Measurements from ENCODE around the gene FRZB. TPM values are rescaled to one million over a fixed set of nuclear protein-coding genes. Genes with fewer than 3 reads are reported as not detected.

FRZB gene
- total RNA-seq, 1 experiment from 2014 or later = 0.21 TPM

DNA sequence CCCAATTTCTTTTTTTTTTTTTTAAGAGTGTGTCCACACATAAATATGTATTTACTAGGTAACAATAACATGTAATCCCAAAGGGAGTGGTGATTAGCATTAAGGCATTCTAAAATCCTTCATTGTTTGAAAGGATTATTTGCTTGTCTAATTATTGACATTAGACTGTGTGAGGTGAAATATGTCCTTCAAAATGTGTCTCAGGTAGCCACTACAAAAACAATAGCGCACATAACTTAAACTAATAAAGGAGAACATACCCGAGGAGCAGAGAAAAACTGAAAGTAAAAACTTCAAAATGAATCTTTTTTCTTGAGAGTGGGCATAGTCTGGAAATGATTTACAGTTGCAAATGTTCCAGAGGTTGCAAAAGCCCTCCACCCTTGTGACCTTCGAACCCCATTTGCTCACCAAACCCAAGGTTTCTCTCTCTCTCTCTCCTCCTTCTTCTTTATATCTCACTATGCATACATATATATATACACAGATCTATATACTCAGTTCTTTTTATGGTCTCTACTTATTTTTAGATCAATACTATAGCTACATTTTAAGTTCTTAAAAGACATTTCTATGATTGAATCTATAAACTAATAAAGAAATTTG lies 24.4 kb upstream of the FRZB start:
- no TSS peak for BruUV-seq (replicated peaks)
- H3K9me3 Mint-ChIP-seq (ENCODE audit: low read depth, unreplicated experiment) = no peaks in the 10 kb centered on the region
- TF ChIP-seq, protein P1, sequence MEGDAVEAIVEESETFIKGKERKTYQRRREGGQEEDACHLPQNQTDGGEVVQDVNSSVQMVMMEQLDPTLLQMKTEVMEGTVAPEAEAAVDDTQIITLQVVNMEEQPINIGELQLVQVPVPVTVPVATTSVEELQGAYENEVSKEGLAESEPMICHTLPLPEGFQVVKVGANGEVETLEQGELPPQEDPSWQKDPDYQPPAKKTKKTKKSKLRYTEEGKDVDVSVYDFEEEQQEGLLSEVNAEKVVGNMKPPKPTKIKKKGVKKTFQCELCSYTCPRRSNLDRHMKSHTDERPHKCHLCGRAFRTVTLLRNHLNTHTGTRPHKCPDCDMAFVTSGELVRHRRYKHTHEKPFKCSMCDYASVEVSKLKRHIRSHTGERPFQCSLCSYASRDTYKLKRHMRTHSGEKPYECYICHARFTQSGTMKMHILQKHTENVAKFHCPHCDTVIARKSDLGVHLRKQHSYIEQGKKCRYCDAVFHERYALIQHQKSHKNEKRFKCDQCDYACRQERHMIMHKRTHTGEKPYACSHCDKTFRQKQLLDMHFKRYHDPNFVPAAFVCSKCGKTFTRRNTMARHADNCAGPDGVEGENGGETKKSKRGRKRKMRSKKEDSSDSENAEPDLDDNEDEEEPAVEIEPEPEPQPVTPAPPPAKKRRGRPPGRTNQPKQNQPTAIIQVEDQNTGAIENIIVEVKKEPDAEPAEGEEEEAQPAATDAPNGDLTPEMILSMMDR (IDR thresholded peaks at IDR 0.05; ENCODE audit: unreplicated experiment) = no peak
- H3K4me3 Mint-ChIP-seq (ENCODE audit: low read depth, unreplicated experiment) = no peak overlapping the region
- intact Hi-C loops (cut with micrococcal nuclease; ENCODE audit: unreplicated experiment) = no loop called here
- DNase-seq = no peak
- H3K27me3 Mint-ChIP-seq (ENCODE audit: unreplicated experiment) = no peaks in the 10 kb centered on the region
- no peak overlapping the region for H3K27ac Mint-ChIP-seq (ENCODE audit: unreplicated experiment)
- H3K4me1 Mint-ChIP-seq (ENCODE audit: low read depth, unreplicated experiment) = no peaks in the 10 kb centered on the region
- H3K36me3 Mint-ChIP-seq (ENCODE audit: insufficient read depth, unreplicated experiment) = no peaks in the 10 kb centered on the region
- CTCF ChIA-PET = interaction anchor here (0.8 kb wide), 1 partner anchor 8 kb away, joined by 3 read pairs; no protein-coding TSS in a partner anchor

DNA sequence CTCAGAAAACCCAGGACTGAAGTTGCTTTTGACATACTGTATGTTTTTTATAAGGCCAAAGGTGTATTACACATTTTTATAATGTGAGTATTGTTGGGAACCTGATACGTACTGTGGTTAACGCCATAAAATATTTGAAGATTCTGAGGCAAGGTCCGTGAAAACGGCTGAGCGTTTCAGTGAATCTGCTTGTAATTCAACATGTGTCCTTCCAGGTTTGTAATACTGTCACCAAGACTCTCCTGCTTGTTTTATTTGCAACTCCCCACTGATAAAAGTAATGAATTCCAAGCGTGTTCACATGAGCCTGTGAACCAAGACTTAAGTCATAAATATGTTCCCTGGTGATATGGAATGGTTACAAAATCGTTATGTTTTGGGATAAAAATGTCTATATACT lies 23.9 kb upstream of the FRZB start:
- no peaks in the 10 kb centered on the region for H3K36me3 Mint-ChIP-seq (ENCODE audit: insufficient read depth, unreplicated experiment)
- BruUV-seq (replicated peaks) = no TSS peak
- no peaks in the 10 kb centered on the region for H3K4me1 Mint-ChIP-seq (ENCODE audit: low read depth, unreplicated experiment)
- H3K27me3 Mint-ChIP-seq (ENCODE audit: unreplicated experiment) = no peaks in the 10 kb centered on the region
- no peak overlapping the region for H3K4me3 Mint-ChIP-seq (ENCODE audit: low read depth, unreplicated experiment)
- no peak overlapping the region for H3K27ac Mint-ChIP-seq (ENCODE audit: unreplicated experiment)
- CTCF ChIA-PET = no interaction called here
- no peak for DNase-seq
- TF ChIP-seq, protein P1 (IDR thresholded peaks at IDR 0.05; ENCODE audit: unreplicated experiment) = no peak
- intact Hi-C loops (cut with micrococcal nuclease; ENCODE audit: unreplicated experiment) = no loop called here
- no peaks in the 10 kb centered on the region for H3K9me3 Mint-ChIP-seq (ENCODE audit: low read depth, unreplicated experiment)

DNA sequence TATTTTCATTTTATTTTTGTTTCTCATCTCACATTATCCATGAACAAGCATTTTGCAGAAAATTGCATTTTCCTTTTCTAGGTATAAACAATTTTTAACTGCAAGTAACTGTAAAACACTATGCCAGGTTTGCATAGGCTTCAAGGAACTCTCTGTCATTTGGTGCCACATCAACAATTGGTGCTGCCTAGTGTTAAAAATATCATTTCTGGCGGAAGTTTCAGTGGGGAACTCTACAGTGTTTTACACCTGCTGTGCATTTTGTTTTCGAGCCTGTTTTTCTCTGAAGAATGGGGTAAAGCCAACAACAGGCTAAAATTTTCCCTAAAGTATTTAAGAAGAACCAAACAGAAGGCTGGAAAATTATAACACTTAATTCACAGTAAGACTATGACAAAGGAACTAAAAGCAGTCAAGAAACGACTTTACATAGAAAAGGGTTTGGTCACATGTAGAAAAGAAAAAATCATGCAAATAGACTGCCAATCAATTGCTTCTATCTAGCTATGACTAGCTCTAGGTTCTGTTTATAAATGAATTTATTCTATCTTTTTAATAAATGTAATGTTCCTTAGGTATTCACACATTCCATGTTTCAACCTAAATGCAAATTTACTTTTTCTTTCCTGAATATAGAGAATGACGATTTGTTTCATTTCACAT lies 21.4 kb upstream of the FRZB start:
- no peaks in the 10 kb centered on the region for H3K36me3 Mint-ChIP-seq (ENCODE audit: insufficient read depth, unreplicated experiment)
- no peak for DNase-seq
- H3K4me1 Mint-ChIP-seq (ENCODE audit: low read depth, unreplicated experiment) = no peaks in the 10 kb centered on the region
- intact Hi-C loops (cut with micrococcal nuclease; ENCODE audit: unreplicated experiment) = no loop called here
- no TSS peak for BruUV-seq (replicated peaks)
- H3K9me3 Mint-ChIP-seq (ENCODE audit: low read depth, unreplicated experiment) = no peaks in the 10 kb centered on the region
- no peak overlapping the region for H3K27ac Mint-ChIP-seq (ENCODE audit: unreplicated experiment)
- CTCF ChIA-PET = no interaction called here
- H3K27me3 Mint-ChIP-seq (ENCODE audit: unreplicated experiment) = no peaks in the 10 kb centered on the region
- no peak overlapping the region for H3K4me3 Mint-ChIP-seq (ENCODE audit: low read depth, unreplicated experiment)
- TF ChIP-seq, protein P1 (IDR thresholded peaks at IDR 0.05; ENCODE audit: unreplicated experiment) = no peak

DNA sequence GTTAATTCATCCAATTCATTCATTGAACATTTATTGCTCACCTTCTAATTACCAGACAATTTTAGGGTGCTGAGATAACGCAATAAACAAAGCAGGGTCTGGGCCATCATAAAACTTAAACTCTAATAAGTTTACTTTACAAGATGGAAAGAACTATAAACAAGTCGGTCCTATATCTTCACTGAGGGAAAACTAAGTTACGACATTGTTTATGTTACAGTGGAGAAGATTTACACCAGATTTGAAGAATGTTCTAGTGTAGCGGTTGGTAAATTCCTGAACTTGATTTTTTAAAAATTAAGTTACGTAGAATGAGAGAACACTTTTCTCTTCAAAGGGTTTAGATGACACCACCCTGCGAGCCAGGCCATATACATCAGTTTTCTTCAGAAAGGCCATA lies 20.7 kb upstream of the FRZB start:
- Mint-ChIP-seq H3K4me1 (ENCODE audit: low read depth, unreplicated experiment) (no peaks in the 10 kb centered on the region), H3K4me3 (ENCODE audit: low read depth, unreplicated experiment) (no peak overlapping the region), H3K27me3 (ENCODE audit: unreplicated experiment) (no peaks in the 10 kb centered on the region), H3K9me3 (ENCODE audit: low read depth, unreplicated experiment) (no peaks in the 10 kb centered on the region), H3K27ac (ENCODE audit: unreplicated experiment) (no peak overlapping the region), H3K36me3 (ENCODE audit: insufficient read depth, unreplicated experiment) (no peaks in the 10 kb centered on the region)
- CTCF ChIA-PET = no interaction called here
- TF ChIP-seq, protein P1 (IDR thresholded peaks at IDR 0.05; ENCODE audit: unreplicated experiment) = no peak
- no peak for DNase-seq
- BruUV-seq (replicated peaks) = no TSS peak
- intact Hi-C loops (cut with micrococcal nuclease; ENCODE audit: unreplicated experiment) = no loop called here
